Pancreas (tissue), 10 donors: Measurements from ENCODE around the gene GJC2. TPM values are rescaled to one million over a fixed set of nuclear protein-coding genes. Genes with fewer than 3 reads are reported as not detected.

Source experiments
- ATAC-seq, 4 donors: fragments of 200-7000 bp; cut with Tn5 transposase; one replicate each; pipeline versions ENCODE4 v1.8.0 to v1.9.1; 2020; ENCODE audit warnings: mild to moderate bottlenecking in 4 of 4, moderate library complexity in 4 of 4
- DNase-seq, 6 donors: peaks; one replicate each; pipeline ENCODE4 v3.0.0-alpha.2; 2020
- FAIRE-seq: peaks from 2 replicates; lab custom pipeline; 2012; peaks lifted over from hg19 to GRCh38; lab: Jason Lieb, UNC
- H3K27ac ChIP-seq, 4 donors: fragments of 200-600 bp; sonication (generic); 1 replicate in 3 of 4; 2 replicates in 1 of 4; pipeline versions ENCODE4 v1.5.0 to v1.8.0; 2020
- H3K27me3 ChIP-seq, 4 donors: fragments of 200-600 bp; one replicate each; pipeline ENCODE4 v1.8.0; 2021
- H3K36me3 ChIP-seq, 3 donors: fragments of 200-600 bp; sonication (generic) in 1 of 3; one replicate each; pipeline versions ENCODE4 v1.5.0 to v1.8.0; 2020 to 2021
- H3K4me1 ChIP-seq, 3 donors: fragments of 200-600 bp; one replicate each; pipeline ENCODE4 v1.8.0; 2021
- H3K4me3 ChIP-seq, 4 donors: fragments of 200-600 bp; sonication (generic) in 2 of 4; one replicate each; pipeline versions ENCODE4 v1.5.0 to v1.8.0; 2020 to 2021
- H3K9me3 ChIP-seq, 4 donors: fragments of 200-600 bp; one replicate each; pipeline ENCODE4 v1.8.0; 2021
- WGBS, 2 donors: extraction: QIAGEN DNeasy Blood & Tissue Kit; methylation state at CpG; one replicate each; pipeline ENCODE4 v1.1.7; 2013; 5-methylcytosine and 5-hydroxymethylcytosine counted together
- intact Hi-C, 3 donors: fragments of 100-400 bp; cut with DNase I; formaldehyde crosslinking; loops; one replicate each; pipeline versions ENCODE4 v1.11.1 to v1.14.2; 2022
- polyA plus RNA-seq, 2 donors: library from polyadenylated mRNA; stranded (reverse); fragments of 200-250 nt; gene quantifications; one replicate each; pipeline ENCODE4 v1.2.3, GENCODE V29; 2013
- total RNA-seq, 6 donors: library from RNA; stranded (reverse); fragmentation: NEBNext Ultra II Directional in 4 of 6; extraction: Animal tissue kit (Norgen Biotek cat#: 25700) in 4 of 6; gene quantifications; one replicate each; pipeline versions ENCODE4 v1.2.1 to v1.2.4, GENCODE V29; 2021 to 2023
- TF ChIP-seq, protein P1 (sequence below), 4 donors: fragments of 200-600 bp; sonication (generic) in 3 of 4; IDR thresholded peaks; one replicate each; pipeline versions ENCODE4 v1.5.0 to v1.8.0; 2021; ENCODE audit warnings: antibody characterized with exemption in 4 of 4
- donor health status: healthy with polysubstance abuse.
- donor health status: DM: no; HTN: no; CAD: no; lungs with moderate emphysema.
- donor health status: DM: no; HTN: no; CAD: no.
- donor health status: control.
- donor health status: control.
- donor health status: Bipolar disorder and iron deficiency.
- donor health status: DM: yes; HTN: yes; CAD: no.
- donor health status: DM: no; HTN: no; CAD: no.
- donor health status: DM: no; HTN: no; CAD: no.
- donor health status: DM: yes; HTN: yes; CAD: no.

Gene GJC2
- under 1 TPM; 0.08 to 0.69 (median 0.34) TPM for total RNA-seq
- polyA plus RNA-seq = under 1 TPM; 0.59 to 0.80 TPM

DNA sequence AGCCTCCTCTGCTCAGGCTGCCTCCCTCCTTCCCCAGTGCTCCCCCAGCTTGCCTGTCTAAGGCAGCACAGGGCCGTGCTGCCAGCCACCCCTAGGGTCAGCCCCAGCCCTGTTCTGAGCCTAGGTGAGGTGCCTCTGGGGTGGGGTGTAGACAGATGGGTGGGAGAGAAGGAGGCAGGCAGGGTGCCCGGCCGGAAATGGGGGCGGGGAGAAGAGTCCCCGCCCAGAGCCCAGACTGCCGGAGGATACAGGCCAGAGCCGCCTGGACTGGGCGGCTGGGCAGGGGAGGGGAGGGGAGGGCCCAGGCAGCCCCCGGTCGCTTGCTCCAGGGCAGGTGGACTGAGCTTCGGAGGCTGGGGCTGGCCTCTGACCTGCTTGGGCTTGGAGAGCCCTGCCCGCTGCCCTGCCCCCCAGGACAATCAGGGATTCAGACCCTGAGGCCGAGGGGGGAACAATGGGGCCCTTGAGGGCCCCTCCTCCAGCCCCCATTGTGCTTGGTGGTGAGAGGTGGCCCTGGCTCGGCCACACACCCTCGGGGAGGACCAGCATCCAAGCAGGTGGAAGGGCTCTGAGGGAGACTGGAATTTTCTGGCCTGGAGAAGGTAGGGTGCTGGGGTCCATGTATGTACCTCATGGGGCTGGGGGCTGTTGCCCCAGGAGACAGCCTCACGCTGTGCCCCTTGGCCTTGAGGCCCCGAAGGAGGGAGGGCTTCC, at the start of gene GJC2:
TSS of gene GJC2 (plus strand) at position 525 of the 714 bp plus-strand sequence. CDS start 7,829 bp downstream, outside the sequence.
- H3K27ac ChIP-seq = peak within 1 kb of the TSS; percentile 25 to 57 (median 36)
- H3K27me3 ChIP-seq = no peaks in the 10 kb centered on the region
- intact Hi-C loops = no loop called here
- peaks cover 0 to 23% (median 0%) of the 10 kb centered on the region in 3 donors for H3K36me3 ChIP-seq
- WGBS, 2 donors = 71 to 76% methylated on average over 13 to 17 of the region's 17 CpGs
- FAIRE-seq = no peak
- ATAC-seq = peak in 3 of 4 donors; percentile 13 to 31 (median 23)
- H3K4me1 ChIP-seq = no peaks in the 10 kb centered on the region
- no peak within 1 kb of the TSS for H3K4me3 ChIP-seq
- peak in 3 of 6 donors; percentile 29 to 71 (median 49) for DNase-seq
- H3K9me3 ChIP-seq = no peaks in the 10 kb centered on the region
- TF ChIP-seq, protein P1, sequence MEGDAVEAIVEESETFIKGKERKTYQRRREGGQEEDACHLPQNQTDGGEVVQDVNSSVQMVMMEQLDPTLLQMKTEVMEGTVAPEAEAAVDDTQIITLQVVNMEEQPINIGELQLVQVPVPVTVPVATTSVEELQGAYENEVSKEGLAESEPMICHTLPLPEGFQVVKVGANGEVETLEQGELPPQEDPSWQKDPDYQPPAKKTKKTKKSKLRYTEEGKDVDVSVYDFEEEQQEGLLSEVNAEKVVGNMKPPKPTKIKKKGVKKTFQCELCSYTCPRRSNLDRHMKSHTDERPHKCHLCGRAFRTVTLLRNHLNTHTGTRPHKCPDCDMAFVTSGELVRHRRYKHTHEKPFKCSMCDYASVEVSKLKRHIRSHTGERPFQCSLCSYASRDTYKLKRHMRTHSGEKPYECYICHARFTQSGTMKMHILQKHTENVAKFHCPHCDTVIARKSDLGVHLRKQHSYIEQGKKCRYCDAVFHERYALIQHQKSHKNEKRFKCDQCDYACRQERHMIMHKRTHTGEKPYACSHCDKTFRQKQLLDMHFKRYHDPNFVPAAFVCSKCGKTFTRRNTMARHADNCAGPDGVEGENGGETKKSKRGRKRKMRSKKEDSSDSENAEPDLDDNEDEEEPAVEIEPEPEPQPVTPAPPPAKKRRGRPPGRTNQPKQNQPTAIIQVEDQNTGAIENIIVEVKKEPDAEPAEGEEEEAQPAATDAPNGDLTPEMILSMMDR (IDR thresholded peaks at IDR 0.05) = no peak

DNA sequence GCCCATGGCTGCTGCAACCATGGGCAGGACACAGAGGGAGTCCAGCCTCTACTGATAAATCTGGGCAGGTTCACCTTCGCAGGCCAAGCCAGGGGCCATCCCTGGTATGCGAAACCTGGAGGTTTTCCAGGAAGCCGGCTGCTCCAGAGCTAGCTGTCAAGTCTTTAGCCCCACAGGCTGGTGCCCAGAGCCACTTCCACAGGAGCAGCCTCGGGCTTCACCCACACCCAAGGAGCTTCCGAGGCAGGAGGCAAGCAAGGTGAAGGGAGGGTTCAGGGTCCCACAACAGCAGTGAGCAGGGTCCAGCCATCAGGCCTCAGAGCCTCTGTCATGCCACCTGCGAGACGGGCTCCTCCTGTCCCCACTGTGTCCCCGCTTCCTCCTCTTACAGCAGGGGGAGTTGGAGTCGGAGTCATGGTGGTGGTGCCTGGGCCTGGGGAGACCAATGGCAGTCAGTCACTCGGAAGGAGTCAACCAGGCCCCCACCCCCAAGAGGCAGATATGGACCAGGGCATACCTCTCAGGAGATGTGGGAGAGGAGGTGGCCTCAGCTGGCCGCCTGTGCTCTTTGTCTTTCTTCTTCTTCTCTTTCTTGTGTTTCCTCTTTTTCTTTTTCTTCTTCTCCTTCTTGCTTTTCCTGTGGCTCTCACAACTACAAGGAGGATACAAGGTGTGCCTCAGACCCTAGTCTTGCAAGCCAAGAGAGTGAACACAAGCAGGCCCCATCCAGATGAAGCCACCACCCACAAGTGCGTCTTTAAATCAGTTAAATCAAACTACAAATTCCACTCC, 48.7 kb upstream of the GJC2 start:
- no peak for FAIRE-seq
- intact Hi-C loops = no loop called here
- Histone ChIP-seq H3K4me1 (peaks cover 0 to 9% (median 0%) of the 10 kb centered on the region in 3 donors), H3K27me3 (no peaks in the 10 kb centered on the region), H3K4me3 (peak overlapping the region in 2 of 4 donors; percentile 56 to 73), H3K9me3 (no peaks in the 10 kb centered on the region), H3K36me3 (peaks cover 0 to 33% (median 9%) of the 10 kb centered on the region in 3 donors), H3K27ac (no peak overlapping the region)
- peak in 2 of 6 donors; percentile 49 to 65 for DNase-seq
- TF ChIP-seq, protein P1 (IDR thresholded peaks at IDR 0.05) = no peak
- WGBS, 2 donors = 55 to 58% methylated on average over 12 of the region's 12 CpGs
- ATAC-seq = no peak

DNA sequence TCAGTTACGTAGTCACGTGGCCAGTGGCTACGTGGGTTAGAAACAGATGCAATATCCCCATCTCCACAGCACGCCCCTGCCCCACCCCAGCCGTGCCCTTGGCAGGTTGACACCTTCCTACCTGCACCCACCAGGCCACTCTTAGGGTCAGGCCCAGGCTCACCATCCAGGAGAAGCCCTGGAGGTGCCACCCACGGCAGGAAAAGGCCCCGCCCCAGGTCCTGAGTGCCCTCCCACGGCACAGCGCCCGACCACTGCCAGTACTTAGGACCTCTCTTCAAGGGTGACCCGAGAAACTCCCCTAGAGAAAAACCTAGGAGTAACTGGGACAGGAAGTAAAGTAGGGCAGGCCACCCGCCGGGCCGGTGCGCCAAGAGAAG, 48.1 kb upstream of the GJC2 start:
- intact Hi-C loops = no loop called here
- ATAC-seq = no peak
- peak overlapping the region; percentile 56 to 77 (median 70) for H3K4me3 ChIP-seq
- 21 to 24% methylated on average over 15 of the region's 15 CpGs for WGBS, 2 donors
- H3K36me3 ChIP-seq = peaks cover 0 to 33% (median 9%) of the 10 kb centered on the region in 3 donors
- no peaks in the 10 kb centered on the region for H3K27me3 ChIP-seq
- DNase-seq = peak in 3 of 6 donors; percentile 50 to 63 (median 52)
- FAIRE-seq = no peak
- peaks cover 0 to 9% (median 0%) of the 10 kb centered on the region in 3 donors for H3K4me1 ChIP-seq
- TF ChIP-seq, protein P1 (IDR thresholded peaks at IDR 0.05) = no peak
- peak overlapping the region in 2 of 4 donors; percentile 81 to 92 for H3K27ac ChIP-seq
- H3K9me3 ChIP-seq = no peaks in the 10 kb centered on the region

DNA sequence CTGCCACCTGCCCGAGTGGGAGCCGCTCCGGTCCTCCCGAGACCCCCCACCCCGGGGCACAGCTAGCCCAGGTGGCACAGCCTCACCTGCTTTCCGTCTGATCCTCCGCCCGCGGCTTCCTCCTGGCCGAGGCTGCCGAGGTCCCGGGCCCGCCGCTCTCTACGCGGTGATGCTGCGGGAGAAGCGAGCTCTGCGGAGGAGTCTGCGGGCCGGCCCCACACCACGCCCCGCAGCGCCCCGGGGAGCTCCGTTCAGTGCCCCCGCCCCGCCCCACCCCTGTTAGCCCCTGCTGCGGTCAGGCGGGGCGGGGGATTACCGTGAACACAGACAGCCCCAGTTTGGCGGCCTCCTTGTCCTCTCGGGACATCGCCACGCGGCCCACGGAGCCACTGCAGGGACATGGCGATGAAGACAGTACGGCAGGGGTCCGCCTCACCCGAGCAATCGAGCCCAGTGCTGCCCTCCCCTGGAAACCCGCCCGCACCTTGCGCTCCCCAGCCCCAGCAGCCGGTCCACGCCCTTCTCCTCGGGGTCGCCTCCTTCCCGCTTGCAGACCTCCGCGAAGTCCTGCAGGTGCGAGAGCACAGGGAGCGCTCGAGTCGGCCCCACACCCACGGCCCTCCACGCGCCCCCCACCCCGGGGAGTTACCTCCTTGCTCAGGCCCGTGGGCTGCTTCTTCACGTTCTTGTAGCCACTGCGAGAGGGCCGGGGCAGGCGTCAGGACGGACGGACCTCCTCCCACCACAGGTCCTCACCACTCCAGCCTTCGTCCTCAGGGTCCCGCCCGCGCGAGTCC, 47.5 kb upstream of the GJC2 start:
- peak overlapping the region; percentile 81 to 94 (median 90) for H3K27ac ChIP-seq
- TF ChIP-seq, protein P1 (IDR thresholded peaks at IDR 0.05) = no peak
- H3K4me1 ChIP-seq = peaks cover 0 to 9% (median 0%) of the 10 kb centered on the region in 3 donors
- FAIRE-seq (no peak), DNase-seq (peak in 4 of 6 donors; percentile 61 to 89 (median 74)), ATAC-seq (peak; percentile 18 to 35 (median 32))
- peak overlapping the region; percentile 56 to 77 (median 70) for H3K4me3 ChIP-seq
- H3K36me3 ChIP-seq = peaks cover 0 to 29% (median 3%) of the 10 kb centered on the region in 3 donors
- H3K9me3 ChIP-seq = no peaks in the 10 kb centered on the region
- WGBS, 2 donors = 3 to 4% methylated on average over 40 to 73 of the region's 73 CpGs
- H3K27me3 ChIP-seq = no peaks in the 10 kb centered on the region
- intact Hi-C loops = no loop called here
